ENCODE data around the gene KIF25.

GRCh38 chr6:167951781-167952511, 45.5 kb upstream of the KIF25 start:
- no peak for TF ChIP-seq POLR2A (IDR thresholded peaks at IDR 0.05)
- no peak for TF ChIP-seq POLR2AphosphoS5 (IDR thresholded peaks at IDR 0.05; ENCODE audit: insufficient read depth in 1 of 2, low read depth in 1 of 2)

Data from vagina (tissue), 2 donors.